Mesothelial cell of epicardium (in vitro differentiated cells): ENCODE results near the gene NLRP5. TPM values are rescaled to one million over a fixed set of nuclear protein-coding genes. Genes with fewer than 3 reads are reported as not detected.
"Not testable (repeated sequence)": the region's sequence is repeated elsewhere in the genome, so short reads cannot be mapped to it uniquely, and the experiment has no call there.

Source experiments
- DNase-seq, 2 experiments: peaks; one replicate each; pipeline ENCODE4 v3.0.0; 2021; ENCODE audit warnings: low spot score in 2 of 2; ENCODE audit not compliant: unreplicated experiment in 2 of 2
- H3K27ac Mint-ChIP-seq: 2 replicates; pipeline ENCODE4 v1.8.0; 2021; ENCODE audit warnings: mixed read lengths
- H3K27me3 Mint-ChIP-seq: 2 replicates; pipeline ENCODE4 v1.8.0; 2021; ENCODE audit warnings: low read depth, mixed read lengths
- H3K36me3 Mint-ChIP-seq: 2 replicates; pipeline ENCODE4 v1.8.0; 2021; ENCODE audit warnings: mixed read lengths
- H3K4me1 Mint-ChIP-seq: 2 replicates; pipeline ENCODE4 v1.8.0; 2021; ENCODE audit warnings: mixed read lengths
- H3K4me3 Mint-ChIP-seq: 2 replicates; pipeline ENCODE4 v1.8.0; 2021; ENCODE audit warnings: mild to moderate bottlenecking, moderate library complexity, mixed read lengths
- H3K9me3 Mint-ChIP-seq: 2 replicates; pipeline ENCODE4 v1.8.0; 2021; ENCODE audit warnings: mixed read lengths
- total RNA-seq: library from RNA; stranded (reverse); gene quantifications from 3 replicates; pipeline ENCODE4 v1.2.1, GENCODE V29; 2021
- TF ChIP-seq, protein P1 (sequence below): fragments of 200-600 bp; sonication (generic); IDR thresholded peaks from one replicate; pipeline ENCODE4 v1.5.0; 2021; ENCODE audit warnings: antibody characterized with exemption; ENCODE audit not compliant: unreplicated experiment

NLRP5 gene
- total RNA-seq, result not detected in 3 replicates

DNA sequence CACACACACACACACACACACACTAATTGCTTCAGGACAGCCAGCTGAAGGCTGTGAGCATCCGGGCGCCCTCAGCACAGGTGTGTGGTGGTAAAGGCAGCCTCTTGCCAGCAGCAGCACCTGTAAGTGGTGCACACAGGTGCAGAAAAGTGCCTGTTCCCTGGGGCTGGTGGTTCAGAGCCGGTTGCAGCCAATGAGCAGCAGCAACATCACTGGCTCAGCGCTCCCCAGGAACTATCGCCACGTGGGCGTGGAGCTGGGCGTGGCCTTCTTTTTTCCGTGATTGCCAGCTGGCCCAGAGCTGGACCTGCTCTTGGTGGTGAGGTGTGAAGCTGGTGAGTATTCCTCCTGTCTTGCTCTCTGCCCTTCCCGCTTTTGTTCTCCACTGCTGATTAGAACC, at the start of gene NLRP5:
NLRP5 (plus strand) TSS at position 289 of the 400 bp plus-strand sequence.
- peaks cover 57% of the 10 kb centered on the region for H3K9me3 Mint-ChIP-seq
- H3K27ac Mint-ChIP-seq, result no peak within 1 kb of the TSS
- no peak for DNase-seq
- H3K36me3 Mint-ChIP-seq, result no peaks in the 10 kb centered on the region
- no peaks in the 10 kb centered on the region for H3K4me1 Mint-ChIP-seq
- H3K4me3 Mint-ChIP-seq, result no peak within 1 kb of the TSS
- TF ChIP-seq, protein P1, sequence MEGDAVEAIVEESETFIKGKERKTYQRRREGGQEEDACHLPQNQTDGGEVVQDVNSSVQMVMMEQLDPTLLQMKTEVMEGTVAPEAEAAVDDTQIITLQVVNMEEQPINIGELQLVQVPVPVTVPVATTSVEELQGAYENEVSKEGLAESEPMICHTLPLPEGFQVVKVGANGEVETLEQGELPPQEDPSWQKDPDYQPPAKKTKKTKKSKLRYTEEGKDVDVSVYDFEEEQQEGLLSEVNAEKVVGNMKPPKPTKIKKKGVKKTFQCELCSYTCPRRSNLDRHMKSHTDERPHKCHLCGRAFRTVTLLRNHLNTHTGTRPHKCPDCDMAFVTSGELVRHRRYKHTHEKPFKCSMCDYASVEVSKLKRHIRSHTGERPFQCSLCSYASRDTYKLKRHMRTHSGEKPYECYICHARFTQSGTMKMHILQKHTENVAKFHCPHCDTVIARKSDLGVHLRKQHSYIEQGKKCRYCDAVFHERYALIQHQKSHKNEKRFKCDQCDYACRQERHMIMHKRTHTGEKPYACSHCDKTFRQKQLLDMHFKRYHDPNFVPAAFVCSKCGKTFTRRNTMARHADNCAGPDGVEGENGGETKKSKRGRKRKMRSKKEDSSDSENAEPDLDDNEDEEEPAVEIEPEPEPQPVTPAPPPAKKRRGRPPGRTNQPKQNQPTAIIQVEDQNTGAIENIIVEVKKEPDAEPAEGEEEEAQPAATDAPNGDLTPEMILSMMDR, result no peak
- H3K27me3 Mint-ChIP-seq, result no peaks in the 10 kb centered on the region

DNA sequence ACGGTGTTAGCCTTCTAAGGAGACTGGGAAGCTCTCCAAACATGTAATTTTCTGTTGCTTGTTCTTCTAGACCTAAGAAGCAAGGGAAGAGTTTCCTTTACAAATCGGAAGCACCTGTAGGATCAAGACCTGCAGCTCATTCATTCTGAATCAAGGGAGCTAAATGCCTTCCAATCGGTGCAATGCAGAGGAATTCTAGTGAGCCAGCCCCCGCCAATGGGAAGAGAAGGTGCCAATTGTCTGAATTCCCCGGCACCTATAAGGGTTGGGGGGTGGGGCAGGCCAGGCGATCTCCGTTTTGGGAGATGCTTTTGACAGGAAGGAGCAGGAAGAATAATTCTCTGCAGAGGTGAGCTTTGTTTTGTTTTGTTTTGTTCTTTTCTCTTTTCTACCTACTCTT, 47.4 kb upstream of the NLRP5 start:
- TF ChIP-seq, protein P1, result no peak
- no peak for DNase-seq
- peaks cover 2% of the 10 kb centered on the region for H3K36me3 Mint-ChIP-seq
- no peak overlapping the region for H3K27ac Mint-ChIP-seq
- no peaks in the 10 kb centered on the region for H3K27me3 Mint-ChIP-seq
- H3K4me1 Mint-ChIP-seq, result no peaks in the 10 kb centered on the region
- H3K4me3 Mint-ChIP-seq, result no peak overlapping the region
- H3K9me3 Mint-ChIP-seq, result peaks cover 71% of the 10 kb centered on the region

DNA sequence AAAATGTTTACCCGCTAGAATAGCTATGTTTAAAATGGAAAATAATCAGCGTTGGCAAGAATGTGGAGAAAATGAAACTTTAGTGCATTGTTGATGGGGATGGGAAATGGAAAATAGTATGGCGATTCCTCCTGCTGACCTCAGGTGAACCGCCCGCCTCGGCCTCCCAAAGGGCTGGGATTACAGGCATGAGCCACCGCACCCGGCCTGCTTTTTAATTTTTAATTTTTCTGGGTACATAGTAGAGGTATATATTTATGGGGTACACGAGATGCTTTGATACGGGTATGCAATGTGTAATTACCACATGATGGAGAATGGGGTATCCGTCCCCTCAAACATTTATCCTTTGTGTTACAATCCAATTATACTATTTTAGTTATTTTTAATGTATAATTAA, 46.3 kb upstream of the NLRP5 start:
- TF ChIP-seq, protein P1, result no peak
- H3K4me1 Mint-ChIP-seq, result no peaks in the 10 kb centered on the region
- no peaks in the 10 kb centered on the region for H3K27me3 Mint-ChIP-seq
- no peak overlapping the region for H3K27ac Mint-ChIP-seq
- H3K36me3 Mint-ChIP-seq, result peaks cover 2% of the 10 kb centered on the region
- no peak overlapping the region for H3K4me3 Mint-ChIP-seq
- peaks cover 63% of the 10 kb centered on the region for H3K9me3 Mint-ChIP-seq
- no peak for DNase-seq

DNA sequence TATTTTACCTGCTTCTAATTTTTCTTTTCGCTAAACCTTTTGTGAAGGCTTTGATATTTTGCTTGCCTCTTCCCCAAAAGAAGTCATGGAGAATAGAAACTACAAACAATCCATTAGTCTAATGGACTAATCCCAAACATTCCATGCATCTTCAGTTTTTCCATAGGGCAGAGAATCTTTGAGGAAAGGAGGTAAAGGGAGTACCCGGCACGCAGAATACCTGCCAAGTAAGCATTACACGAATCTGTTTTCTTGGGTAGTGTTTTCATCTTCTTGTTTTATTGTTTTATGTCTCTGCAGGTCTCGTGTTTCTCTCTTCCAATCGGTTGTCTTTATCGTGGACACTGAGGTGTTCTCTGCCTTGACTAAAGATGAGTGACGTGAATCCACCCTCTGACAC, 39.0 kb upstream of the NLRP5 start, which contains the start of gene NLRP8:
NLRP8 (plus strand) TSS at position 301 of the 400 bp plus-strand sequence.
- H3K9me3 Mint-ChIP-seq, result peaks cover 54% of the 10 kb centered on the region
- TF ChIP-seq, protein P1, result no peak
- no peaks in the 10 kb centered on the region for H3K27me3 Mint-ChIP-seq
- no peaks in the 10 kb centered on the region for H3K36me3 Mint-ChIP-seq
- H3K4me1 Mint-ChIP-seq, result no peaks in the 10 kb centered on the region
- H3K4me3 Mint-ChIP-seq, result no peak within 1 kb of the TSS
- DNase-seq, result no peak
- H3K27ac Mint-ChIP-seq, result no peak within 1 kb of the TSS

DNA sequence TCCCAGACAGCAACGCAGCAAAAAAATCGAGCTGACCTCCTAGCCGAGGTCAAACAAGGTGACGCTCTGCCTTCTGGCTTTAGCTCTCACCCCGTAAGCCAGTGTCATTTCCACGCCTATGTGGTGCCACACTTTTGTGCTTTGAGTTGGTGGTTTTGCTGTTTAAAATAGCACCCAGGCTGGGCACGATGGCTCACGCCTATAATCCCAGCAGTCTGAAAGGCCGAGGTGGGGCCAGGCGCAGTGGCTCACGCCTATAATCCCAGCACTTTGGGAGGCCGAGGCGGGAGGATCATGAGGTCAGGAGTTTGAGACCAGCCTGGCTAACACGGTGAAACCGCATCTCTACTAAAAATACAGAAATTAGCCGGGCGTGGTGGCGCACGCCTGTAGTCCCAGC, 36.0 kb upstream of the NLRP5 start:
- H3K9me3 Mint-ChIP-seq, result peaks cover 48% of the 10 kb centered on the region
- not testable (repeated sequence) for H3K36me3 Mint-ChIP-seq, H3K4me3 Mint-ChIP-seq, H3K4me1 Mint-ChIP-seq, DNase-seq, H3K27me3 Mint-ChIP-seq, H3K27ac Mint-ChIP-seq

DNA sequence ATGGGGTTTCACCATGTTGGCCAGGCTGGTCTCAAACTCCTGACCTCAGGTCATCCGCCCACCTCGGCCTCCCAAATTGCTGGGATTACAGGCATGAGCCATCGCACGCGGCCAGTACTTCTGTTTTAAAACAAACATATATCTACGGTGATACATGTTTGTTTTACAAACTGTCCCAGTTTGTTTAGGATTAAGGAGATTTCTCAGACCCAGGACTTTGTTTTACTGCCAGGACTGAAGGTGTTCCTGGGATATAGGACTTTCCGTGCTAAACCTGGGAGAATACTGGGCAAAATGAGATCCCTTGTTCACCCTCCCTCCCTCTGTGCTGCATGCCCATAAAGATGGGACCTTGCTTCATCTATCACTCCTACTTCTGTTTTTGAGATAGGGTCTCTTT, 30.1 kb upstream of the NLRP5 start:
- no peak overlapping the region for H3K27ac Mint-ChIP-seq
- peaks cover 29% of the 10 kb centered on the region for H3K9me3 Mint-ChIP-seq
- no peaks in the 10 kb centered on the region for H3K27me3 Mint-ChIP-seq
- no peak for DNase-seq
- no peaks in the 10 kb centered on the region for H3K36me3 Mint-ChIP-seq
- H3K4me1 Mint-ChIP-seq, result no peaks in the 10 kb centered on the region
- TF ChIP-seq, protein P1, result no peak
- no peak overlapping the region for H3K4me3 Mint-ChIP-seq
